BLaER1 treated with 17β-estradiol and CSF1 and Interleukin-3, amounts not matched to agents 10 nM and 100 nM (cell line): Measurements from ENCODE around the gene KCNMB4.
"Not testable (repeated sequence)": the region's sequence is repeated elsewhere in the genome, so short reads cannot be mapped to it uniquely, and the experiment has no call there.

Experiments
- H3K27ac ChIP-seq, 11 experiments: shearing (Covaris generic); formaldehyde crosslinking; 2 replicates each; pipeline ENCODE4 v1.8.1; 2022
- H3K27me3 ChIP-seq, 11 experiments: shearing (Covaris generic); formaldehyde crosslinking; 2 replicates each; pipeline ENCODE4 v1.8.1; 2022
- H3K36me3 ChIP-seq, 11 experiments: shearing (Covaris generic); formaldehyde crosslinking; 2 replicates each; pipeline ENCODE4 v1.8.1; 2022
- H3K4me1 ChIP-seq, 10 experiments: shearing (Covaris generic); formaldehyde crosslinking; 2 replicates each; pipeline ENCODE4 v1.8.1; 2022
- H3K4me2 ChIP-seq, 11 experiments: shearing (Covaris generic); formaldehyde crosslinking; 2 replicates each; pipeline ENCODE4 v1.8.1; 2022
- H3K4me3 ChIP-seq, 10 experiments: shearing (Covaris generic); formaldehyde crosslinking; 2 replicates each; pipeline ENCODE4 v1.8.1; 2022
- H3K9ac ChIP-seq, 11 experiments: shearing (Covaris generic); formaldehyde crosslinking; 2 replicates each; pipeline ENCODE4 v1.8.1; 2022
- H3K9me3 ChIP-seq, 11 experiments: shearing (Covaris generic); formaldehyde crosslinking; replicated peaks in 1 of 11; 2 replicates each; pipeline ENCODE4 v1.8.1; 2022
- H4K20me1 ChIP-seq, 11 experiments: shearing (Covaris generic); formaldehyde crosslinking; 2 replicates each; pipeline ENCODE4 v1.8.1; 2022
- Cebpa-rat ChIP-seq, 11 experiments: shearing (Covaris generic); IDR thresholded peaks; 2 replicates each; pipeline ENCODE4 v1.8.1; 2022

Gene KCNMB4

DNA sequence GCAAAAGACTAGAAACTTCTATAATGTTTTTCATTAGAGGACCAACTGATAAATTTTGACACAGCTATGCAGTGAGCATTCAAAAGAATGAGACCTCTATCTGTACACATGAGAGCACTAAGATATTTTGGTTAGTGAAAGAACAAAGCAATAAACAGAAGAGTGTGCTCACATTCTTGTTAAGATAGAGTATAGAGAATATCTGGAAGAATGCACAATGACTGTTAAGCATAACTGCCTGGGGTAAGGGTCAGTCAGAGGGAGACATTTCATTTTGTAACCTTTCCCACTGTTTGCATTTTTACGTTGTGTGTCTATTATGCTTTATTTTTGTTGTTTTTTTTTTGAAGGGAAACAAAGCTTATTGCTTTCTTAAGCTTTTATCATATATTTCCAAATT lies 20.7 kb downstream of the KCNMB4 start:
- H3K4me2 ChIP-seq = no peak overlapping the region
- H3K4me3 ChIP-seq = no peak overlapping the region
- no peaks in the 10 kb centered on the region for H3K4me1 ChIP-seq
- TF ChIP-seq Cebpa-rat (IDR thresholded peaks at IDR 0.05) = no peak
- no peaks in the 10 kb centered on the region for H3K36me3 ChIP-seq
- H4K20me1 ChIP-seq = 0 out of 22 replicates have a peak, but pooled peaks cover 0 to 2% (median 0%) of the 10 kb centered on the region in 11 experiments
- H3K9me3 ChIP-seq = peaks cover 10 to 19% (median 13%) of the 10 kb centered on the region in 11 experiments; a peak in 21 of 22 replicates
- H3K27ac ChIP-seq = no peak overlapping the region
- no peak overlapping the region for H3K9ac ChIP-seq
- no peaks in the 10 kb centered on the region for H3K27me3 ChIP-seq

DNA sequence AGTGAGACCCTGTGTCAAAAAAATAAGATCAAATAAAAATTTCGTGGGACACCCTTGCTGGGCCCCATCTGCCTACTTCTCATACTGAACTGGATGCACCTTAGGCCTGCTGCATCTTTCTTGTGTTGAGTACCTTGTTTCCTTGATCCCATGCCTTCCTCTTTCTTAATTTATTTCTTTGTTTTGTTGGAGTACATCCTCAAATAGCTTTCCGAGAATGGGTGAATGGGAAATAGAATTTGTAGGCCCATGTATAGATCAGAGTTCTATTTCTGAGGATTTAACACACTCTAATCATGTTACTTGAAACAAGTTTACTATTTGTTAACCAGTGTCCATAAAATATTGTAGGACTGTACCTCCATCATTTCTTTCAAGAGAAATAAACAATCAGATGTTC lies 23.6 kb downstream of the KCNMB4 start:
- Histone ChIP-seq H3K27ac (no peak overlapping the region), H3K4me3 (no peak overlapping the region), H3K9ac (no peak overlapping the region), H3K36me3 (no peaks in the 10 kb centered on the region), H4K20me1 (no peaks in the 10 kb centered on the region), H3K4me1 (no peaks in the 10 kb centered on the region), H3K9me3 (peaks cover 10 to 19% (median 13%) of the 10 kb centered on the region in 11 experiments; a peak in 21 of 22 replicates), H3K4me2 (no peak overlapping the region), H3K27me3 (no peaks in the 10 kb centered on the region)
- TF ChIP-seq Cebpa-rat (IDR thresholded peaks at IDR 0.05) = no peak

DNA sequence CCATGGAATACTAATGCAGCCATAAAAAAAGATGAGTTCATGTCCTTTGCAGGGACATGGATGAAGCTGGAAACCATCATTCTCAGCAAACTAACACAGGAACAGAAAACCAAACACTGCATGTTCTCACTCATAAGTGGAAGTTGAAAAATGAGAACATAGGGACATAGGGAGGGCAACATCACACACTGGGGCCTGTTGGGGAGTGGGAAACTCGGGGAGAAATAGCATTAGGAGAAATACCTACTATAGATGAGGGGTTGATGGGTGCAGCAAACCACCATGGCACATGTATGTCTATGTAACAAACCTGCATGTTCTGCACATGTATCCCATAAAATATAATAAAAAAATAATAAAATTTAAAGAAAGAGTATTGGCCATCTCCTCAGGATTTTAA lies 26.5 kb downstream of the KCNMB4 start:
- H3K9me3 ChIP-seq = peaks cover 11 to 19% (median 14%) of the 10 kb centered on the region in 11 experiments; a peak in 21 of 22 replicates
- H3K36me3 ChIP-seq, H3K9ac ChIP-seq, H3K27ac ChIP-seq, H3K4me1 ChIP-seq, H4K20me1 ChIP-seq, H3K27me3 ChIP-seq, H3K4me2 ChIP-seq, H3K4me3 ChIP-seq: not testable (repeated sequence)

DNA sequence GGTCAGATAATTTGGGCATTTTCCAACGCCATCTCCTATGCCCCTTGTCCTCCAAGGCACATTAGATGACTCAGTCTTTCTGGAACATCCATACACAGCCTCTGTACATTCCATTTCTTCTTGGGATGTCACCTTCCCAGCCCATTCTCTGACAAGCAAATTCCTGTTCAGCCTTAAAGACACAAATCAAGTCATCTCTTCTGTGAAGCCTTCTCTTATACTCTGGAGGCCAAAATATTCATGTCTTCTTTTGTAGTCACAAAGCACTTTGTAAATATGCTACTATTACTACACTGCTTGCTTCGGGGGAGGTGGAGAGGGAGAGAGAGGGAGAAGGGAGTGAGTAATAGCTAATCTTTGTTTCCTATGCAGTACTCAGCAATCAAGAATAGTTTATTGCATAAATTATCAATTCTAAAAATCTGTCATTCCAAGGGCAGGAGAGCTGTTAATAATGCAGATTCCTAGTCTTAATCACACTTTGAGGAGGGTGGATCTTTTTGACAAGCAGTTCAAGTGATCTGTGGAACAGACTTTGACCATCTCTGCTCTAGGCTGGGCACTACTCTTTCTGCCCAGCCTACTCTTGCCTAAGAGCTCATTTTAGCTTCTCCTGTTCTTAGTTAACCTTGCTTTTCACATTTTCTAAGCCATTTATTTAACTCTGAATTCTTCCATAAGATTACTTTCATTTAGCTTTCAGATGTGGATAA lies 27.9 kb downstream of the KCNMB4 start:
- no peaks in the 10 kb centered on the region; a peak in 1 of 22 replicates for H3K36me3 ChIP-seq
- peaks cover 11 to 18% (median 13%) of the 10 kb centered on the region in 11 experiments; a peak in 21 of 22 replicates for H3K9me3 ChIP-seq
- no peak overlapping the region for H3K4me3 ChIP-seq
- no peaks in the 10 kb centered on the region for H3K27me3 ChIP-seq
- no peak overlapping the region for H3K4me2 ChIP-seq
- H3K4me1 ChIP-seq = no peaks in the 10 kb centered on the region
- no peaks in the 10 kb centered on the region for H4K20me1 ChIP-seq
- no peak overlapping the region for H3K9ac ChIP-seq
- no peak overlapping the region for H3K27ac ChIP-seq
- TF ChIP-seq Cebpa-rat (IDR thresholded peaks at IDR 0.05) = no peak

DNA sequence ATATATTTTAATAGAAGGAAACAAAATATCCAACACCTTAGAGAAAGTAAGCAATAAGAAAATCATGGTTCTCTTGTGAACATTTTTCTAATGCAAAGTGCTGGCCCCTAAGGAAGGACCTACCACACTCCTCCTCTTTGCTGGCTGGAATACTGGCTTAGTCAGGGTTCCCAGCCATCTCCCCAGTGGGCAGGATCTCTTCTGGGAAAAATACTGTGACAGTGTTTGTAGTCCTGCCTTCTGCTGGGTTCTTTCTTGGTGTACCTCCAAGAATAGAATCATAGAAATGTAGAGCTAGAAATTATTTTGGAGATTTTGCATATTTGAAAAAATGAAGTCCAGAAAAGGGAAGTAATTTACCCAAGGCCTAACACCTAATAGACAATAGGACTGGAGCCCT lies 31.9 kb downstream of the KCNMB4 start:
- Histone ChIP-seq H3K36me3 (peaks cover 0 to 10% (median 4%) of the 10 kb centered on the region in 11 experiments; a peak in 7 of 22 replicates), H3K4me3 (no peak overlapping the region), H3K27ac (no peak overlapping the region), H4K20me1 (no peaks in the 10 kb centered on the region), H3K9me3 (peaks cover 0 to 5% (median 0%) of the 10 kb centered on the region in 11 experiments; a peak in 2 of 22 replicates), H3K27me3 (no peaks in the 10 kb centered on the region), H3K4me2 (no peak overlapping the region), H3K9ac (no peak overlapping the region), H3K4me1 (no peaks in the 10 kb centered on the region)
- TF ChIP-seq Cebpa-rat (IDR thresholded peaks at IDR 0.05) = no peak

DNA sequence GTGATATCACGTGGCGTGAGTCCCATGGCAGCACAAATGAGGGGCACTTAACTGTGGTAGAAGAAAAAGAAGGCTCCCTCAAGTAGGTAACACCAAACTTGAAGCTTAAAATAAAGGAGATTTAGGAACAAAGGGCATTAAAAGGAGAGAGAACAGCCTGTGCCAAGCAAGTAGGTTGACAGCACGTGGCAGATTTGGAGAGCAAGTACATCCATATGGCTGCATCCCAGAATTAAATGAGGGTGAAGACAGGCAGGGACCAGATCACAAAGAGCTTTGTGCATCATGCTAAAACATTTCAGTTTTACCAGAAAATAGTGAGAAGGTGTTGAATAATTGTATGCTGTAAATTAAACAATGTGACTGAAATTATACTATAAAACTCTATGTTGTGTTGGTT lies 32.8 kb downstream of the KCNMB4 start:
- Histone ChIP-seq H3K9me3 (peaks cover 0 to 5% (median 0%) of the 10 kb centered on the region in 11 experiments; a peak in 2 of 22 replicates), H3K36me3 (peaks cover 0 to 10% (median 4%) of the 10 kb centered on the region in 11 experiments; a peak in 7 of 22 replicates), H3K27ac (no peak overlapping the region), H3K4me2 (no peak overlapping the region), H4K20me1 (no peaks in the 10 kb centered on the region), H3K4me1 (no peaks in the 10 kb centered on the region), H3K4me3 (no peak overlapping the region), H3K27me3 (no peaks in the 10 kb centered on the region), H3K9ac (no peak overlapping the region)
- no peak for TF ChIP-seq Cebpa-rat (IDR thresholded peaks at IDR 0.05)

DNA sequence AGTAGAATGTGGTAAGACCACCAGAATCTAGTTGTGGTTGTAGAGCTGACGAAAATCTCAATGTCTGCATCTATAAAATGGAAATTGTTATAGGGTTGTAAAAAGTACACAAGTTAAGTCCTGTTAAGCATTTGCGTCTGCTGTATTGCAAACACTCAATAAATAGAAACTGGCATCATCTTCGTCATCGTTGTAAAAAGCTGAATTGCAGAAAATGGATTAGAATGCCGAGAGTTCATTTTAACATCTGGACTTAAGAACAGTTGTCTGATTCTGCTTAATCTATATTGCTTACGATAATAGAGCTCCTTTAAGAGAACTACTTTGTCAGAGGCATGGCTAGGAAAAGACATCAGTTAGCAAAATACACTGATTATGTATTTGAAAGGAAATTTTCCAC lies 33.2 kb downstream of the KCNMB4 start:
- peaks cover 0 to 5% (median 0%) of the 10 kb centered on the region in 11 experiments; a peak in 2 of 22 replicates for H3K9me3 ChIP-seq
- H4K20me1 ChIP-seq = no peaks in the 10 kb centered on the region
- H3K27ac ChIP-seq = no peak overlapping the region
- H3K27me3 ChIP-seq = no peaks in the 10 kb centered on the region
- no peak for TF ChIP-seq Cebpa-rat (IDR thresholded peaks at IDR 0.05)
- no peak overlapping the region for H3K4me3 ChIP-seq
- H3K4me1 ChIP-seq = no peaks in the 10 kb centered on the region
- no peak overlapping the region for H3K4me2 ChIP-seq
- no peak overlapping the region for H3K9ac ChIP-seq
- peaks cover 0 to 10% (median 4%) of the 10 kb centered on the region in 11 experiments; a peak in 7 of 22 replicates for H3K36me3 ChIP-seq

DNA sequence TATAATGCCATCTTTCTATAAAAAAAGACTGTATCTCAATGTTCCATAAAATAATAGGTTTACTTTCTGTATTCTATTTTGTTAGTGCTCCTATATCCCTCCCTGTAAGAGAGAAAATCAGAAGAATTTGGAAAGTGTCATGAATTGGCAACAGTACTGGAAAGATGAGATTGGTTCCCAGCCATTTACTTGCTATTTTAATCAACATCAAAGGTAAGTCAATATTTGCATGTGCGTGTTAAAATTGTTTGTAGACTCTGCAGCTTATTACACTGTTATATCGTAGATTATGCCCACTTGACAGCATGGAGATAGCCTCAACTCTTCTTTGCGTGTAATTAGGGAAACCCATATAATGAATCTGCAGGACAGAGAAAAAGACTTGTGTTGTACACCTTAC lies 34.0 kb downstream of the KCNMB4 start:
- Histone ChIP-seq H3K36me3 (peaks cover 0 to 10% (median 4%) of the 10 kb centered on the region in 11 experiments; a peak in 7 of 22 replicates), H3K27me3 (no peaks in the 10 kb centered on the region)
- no peak for TF ChIP-seq Cebpa-rat (IDR thresholded peaks at IDR 0.05)

DNA sequence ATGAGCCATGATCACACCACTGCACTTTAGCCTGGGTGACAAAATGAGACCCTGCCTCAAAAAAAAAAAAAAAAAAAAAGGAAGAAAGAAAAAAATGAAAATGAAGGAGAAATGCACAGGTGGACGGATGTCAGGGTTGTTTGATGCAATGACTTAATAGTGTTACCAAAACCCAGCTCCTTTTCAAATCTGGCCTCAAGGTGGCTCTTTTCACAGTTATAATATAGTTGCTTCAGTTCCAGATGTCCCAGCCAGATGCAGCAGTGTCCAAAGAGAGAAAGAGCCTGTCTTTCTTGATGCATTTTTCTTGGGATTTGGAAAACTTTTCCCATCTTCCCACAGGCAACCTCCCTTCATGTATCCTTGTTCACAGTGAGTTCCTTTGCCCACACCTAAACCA lies 36.5 kb downstream of the KCNMB4 start:
- no peaks in the 10 kb centered on the region for H4K20me1 ChIP-seq
- no peaks in the 10 kb centered on the region for H3K4me1 ChIP-seq
- H3K36me3 ChIP-seq = peaks cover 0 to 10% (median 4%) of the 10 kb centered on the region in 11 experiments; a peak in 6 of 22 replicates
- no peak overlapping the region for H3K4me2 ChIP-seq
- no peak overlapping the region for H3K9ac ChIP-seq
- peaks cover 0 to 5% (median 0%) of the 10 kb centered on the region in 11 experiments; a peak in 2 of 22 replicates for H3K9me3 ChIP-seq
- TF ChIP-seq Cebpa-rat (IDR thresholded peaks at IDR 0.05) = no peak
- no peak overlapping the region for H3K4me3 ChIP-seq
- H3K27me3 ChIP-seq = no peaks in the 10 kb centered on the region
- no peak overlapping the region for H3K27ac ChIP-seq

More for the DNA sequence above, 34.0 kb downstream of the KCNMB4 start:
- H3K9ac ChIP-seq = no peak overlapping the region
- peaks cover 0 to 5% (median 0%) of the 10 kb centered on the region in 11 experiments; a peak in 2 of 22 replicates for H3K9me3 ChIP-seq
- no peak overlapping the region for H3K27ac ChIP-seq
- H4K20me1 ChIP-seq = no peaks in the 10 kb centered on the region
- H3K4me3 ChIP-seq = no peak overlapping the region
- no peaks in the 10 kb centered on the region for H3K4me1 ChIP-seq
- no peak overlapping the region for H3K4me2 ChIP-seq

DNA sequence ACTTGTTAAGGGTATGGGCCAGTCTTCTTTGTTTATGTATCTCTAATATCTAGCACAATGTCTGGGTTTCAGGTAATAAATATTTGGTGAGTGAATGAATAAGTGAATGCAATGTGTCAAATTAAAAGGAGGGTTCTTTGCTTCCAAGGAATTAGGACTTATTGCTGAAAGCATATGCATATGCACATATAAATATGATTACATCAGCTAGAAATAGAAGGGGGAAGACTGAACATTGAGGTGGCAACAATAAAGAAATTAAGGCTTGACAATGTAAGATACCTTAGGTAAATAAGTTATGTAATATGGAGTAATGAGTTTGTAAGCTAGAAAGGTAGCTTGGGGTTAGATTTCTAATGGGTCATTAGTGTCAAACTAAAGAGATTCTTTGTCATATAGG lies 37.7 kb downstream of the KCNMB4 start:
- Histone ChIP-seq H3K4me1 (no peaks in the 10 kb centered on the region), H3K9me3 (peaks cover 0 to 2% (median 0%) of the 10 kb centered on the region in 11 experiments; a peak in 2 of 22 replicates), H3K9ac (no peak overlapping the region), H3K27me3 (no peaks in the 10 kb centered on the region), H3K4me3 (no peak overlapping the region), H4K20me1 (no peaks in the 10 kb centered on the region), H3K36me3 (peaks cover 0 to 10% (median 4%) of the 10 kb centered on the region in 11 experiments; a peak in 6 of 22 replicates), H3K4me2 (no peak overlapping the region), H3K27ac (no peak overlapping the region)
- TF ChIP-seq Cebpa-rat (IDR thresholded peaks at IDR 0.05) = no peak
